Stomach (tissue), 9 donors: Measurements from ENCODE around the gene SLC17A2. TPM values are rescaled to one million over a fixed set of nuclear protein-coding genes. Genes with fewer than 3 reads are reported as not detected.
A peak's percentile ranks its signal among the peaks of the same experiment; 100 is the strongest.

ENCODE experiments used
- DNase-seq, 2 donors: peaks; one replicate each; pipeline versions ENCODE4 v3.0.0 to v3.0.0-alpha.2; 2013 to 2019
- H3K27ac ChIP-seq, 5 donors: fragments of 200-600 bp in 4 of 5; sonication (generic) in 4 of 5; one replicate each; pipeline ENCODE4 v1.5.1; 2013 to 2019; ENCODE audit warnings: mild to moderate bottlenecking in 1 of 5, moderate library complexity in 1 of 5
- H3K27me3 ChIP-seq, 3 donors: fragments of 200-600 bp; sonication (generic); one replicate each; pipeline ENCODE4 v1.5.1; 2017 to 2019; ENCODE audit warnings: mixed run types in 1 of 3
- H3K36me3 ChIP-seq, 4 donors: fragments of 200-600 bp; sonication (generic); 1 replicate in 3 of 4; 2 replicates in 1 of 4; pipeline ENCODE4 v1.5.1; 2016 to 2019
- H3K4me1 ChIP-seq, 4 donors: fragments of 200-600 bp; sonication (generic); one replicate each; pipeline ENCODE4 v1.5.1; 2016 to 2019
- H3K4me3 ChIP-seq, 4 donors: fragments of 200-600 bp; sonication (generic) in 3 of 4; one replicate each; pipeline ENCODE4 v1.5.1; 2016 to 2019; ENCODE audit warnings: mild to moderate bottlenecking in 1 of 4
- H3K9me3 ChIP-seq, 4 donors: fragments of 200-600 bp; sonication (generic); one replicate each; pipeline ENCODE4 v1.5.1; 2016 to 2019
- EP300 ChIP-seq: sonication (generic); formaldehyde crosslinking; IDR thresholded peaks from one replicate; pipeline ENCODE4 v1.6.1; 2017; ENCODE audit warnings: antibody characterized with exemption
- POLR2A ChIP-seq, 4 donors: fragments of 450-650 bp; IDR thresholded peaks; one replicate each; pipeline ENCODE4 v1.6.1; 2016; ENCODE audit warnings: antibody characterized with exemption in 4 of 4, control low read depth in 2 of 4, mild to moderate bottlenecking in 1 of 4, moderate library complexity in 1 of 4
- POLR2AphosphoS5 ChIP-seq, 3 donors: sonication (generic); formaldehyde crosslinking; IDR thresholded peaks; one replicate each; pipeline ENCODE4 v1.6.1; 2016; ENCODE audit warnings: antibody characterized with exemption in 3 of 3
- WGBS, 5 donors: extraction: QIAGEN DNeasy Blood & Tissue Kit in 3 of 5; methylation state at CpG; one replicate each; pipeline versions ENCODE4 v1.1.5 to v1.1.7; 2013 to 2018; 5-methylcytosine and 5-hydroxymethylcytosine counted together
- intact Hi-C: fragments of 100-400 bp; cut with DNase I; formaldehyde crosslinking; loops from one replicate; pipeline ENCODE4 v1.15.1; 2023; ENCODE audit warnings: low total_unique reads
- polyA plus RNA-seq, 3 donors: library from polyadenylated mRNA; stranded (reverse); fragments of 200-250 nt; gene quantifications; one replicate each; pipeline ENCODE4 v1.2.3, GENCODE V29; 2013
- total RNA-seq, 5 donors: library from RNA; depleted of rRNA; stranded (reverse); fragments of >200 nt; gene quantifications; one replicate each; pipeline versions ENCODE4 v1.1.0 to v1.2.3, GENCODE V29; 2014 to 2016
- TF ChIP-seq, protein P1 (sequence below), 7 experiments: fragments of 450-650 bp in 4 of 7; fragments of 200-600 bp in 3 of 7; sonication (generic) in 3 of 7; IDR thresholded peaks; one replicate each; pipeline ENCODE4 v1.5.1; 2016 to 2019; ENCODE audit warnings: antibody characterized with exemption in 7 of 7, control low read depth in 2 of 7, mild to moderate bottlenecking in 1 of 7
- donor health status: healthy with polysubstance abuse.
- donor health status: Bipolar disorder and iron deficiency.
- donor health status: healthy.

SLC17A2 gene
- total and polyA plus RNA-seq, 8 donors = not detected

DNA sequence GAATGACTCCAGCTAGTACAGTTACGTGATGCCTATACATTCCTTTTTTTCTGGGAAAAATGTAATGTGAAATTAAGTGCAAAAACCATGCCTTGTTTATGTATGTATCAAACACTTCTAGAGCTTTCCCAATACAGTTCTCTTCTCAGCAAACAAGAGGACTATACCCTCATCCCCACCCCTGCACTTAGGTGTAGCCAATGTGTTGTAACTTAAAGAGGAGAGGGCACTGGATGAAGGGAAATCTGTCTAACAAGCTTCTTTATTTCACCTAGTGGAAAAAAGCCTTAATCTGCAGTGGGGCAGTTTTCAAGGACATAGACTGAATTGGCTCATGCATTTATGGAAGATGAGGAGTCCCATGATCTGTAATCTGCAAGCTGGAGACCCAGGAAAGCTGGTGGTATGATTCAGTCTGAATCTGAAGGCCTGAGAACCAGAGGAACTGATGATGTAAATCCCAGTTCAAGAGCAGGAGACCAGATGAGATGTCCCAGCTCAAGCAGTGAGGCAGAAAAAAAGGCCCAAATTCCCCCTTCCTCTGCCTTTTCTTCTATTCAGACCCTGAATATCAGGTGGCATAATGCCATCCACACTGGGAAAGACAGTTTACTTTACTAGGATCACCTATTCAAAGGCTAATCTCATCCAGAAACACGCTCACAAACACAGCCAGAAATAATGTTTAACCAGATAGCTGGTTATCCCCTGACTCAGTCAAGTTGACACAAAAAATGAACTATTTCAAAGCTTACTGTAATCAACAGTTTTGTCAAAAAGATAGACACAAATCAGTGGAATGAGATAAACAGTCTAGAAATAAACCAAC is 30.7 kb downstream of the SLC17A2 start:
- WGBS, 5 donors = 42 to 62% (median 57%) methylated on average over 2 of the region's 2 CpGs
- no peaks in the 10 kb centered on the region for H3K27me3 ChIP-seq
- no peaks in the 10 kb centered on the region for H3K9me3 ChIP-seq
- intact Hi-C loops = no loop called here
- H3K4me1 ChIP-seq = no peaks in the 10 kb centered on the region
- no peak overlapping the region for H3K4me3 ChIP-seq
- no peak overlapping the region for H3K27ac ChIP-seq
- TF ChIP-seq POLR2A (IDR thresholded peaks at IDR 0.05) = no peak
- TF ChIP-seq, protein P1, sequence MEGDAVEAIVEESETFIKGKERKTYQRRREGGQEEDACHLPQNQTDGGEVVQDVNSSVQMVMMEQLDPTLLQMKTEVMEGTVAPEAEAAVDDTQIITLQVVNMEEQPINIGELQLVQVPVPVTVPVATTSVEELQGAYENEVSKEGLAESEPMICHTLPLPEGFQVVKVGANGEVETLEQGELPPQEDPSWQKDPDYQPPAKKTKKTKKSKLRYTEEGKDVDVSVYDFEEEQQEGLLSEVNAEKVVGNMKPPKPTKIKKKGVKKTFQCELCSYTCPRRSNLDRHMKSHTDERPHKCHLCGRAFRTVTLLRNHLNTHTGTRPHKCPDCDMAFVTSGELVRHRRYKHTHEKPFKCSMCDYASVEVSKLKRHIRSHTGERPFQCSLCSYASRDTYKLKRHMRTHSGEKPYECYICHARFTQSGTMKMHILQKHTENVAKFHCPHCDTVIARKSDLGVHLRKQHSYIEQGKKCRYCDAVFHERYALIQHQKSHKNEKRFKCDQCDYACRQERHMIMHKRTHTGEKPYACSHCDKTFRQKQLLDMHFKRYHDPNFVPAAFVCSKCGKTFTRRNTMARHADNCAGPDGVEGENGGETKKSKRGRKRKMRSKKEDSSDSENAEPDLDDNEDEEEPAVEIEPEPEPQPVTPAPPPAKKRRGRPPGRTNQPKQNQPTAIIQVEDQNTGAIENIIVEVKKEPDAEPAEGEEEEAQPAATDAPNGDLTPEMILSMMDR (IDR thresholded peaks at IDR 0.05) = no peak
- no peak for TF ChIP-seq EP300
- TF ChIP-seq POLR2AphosphoS5 (IDR thresholded peaks at IDR 0.05) = no peak
- H3K36me3 ChIP-seq = no peaks in the 10 kb centered on the region
- no peak for DNase-seq

DNA sequence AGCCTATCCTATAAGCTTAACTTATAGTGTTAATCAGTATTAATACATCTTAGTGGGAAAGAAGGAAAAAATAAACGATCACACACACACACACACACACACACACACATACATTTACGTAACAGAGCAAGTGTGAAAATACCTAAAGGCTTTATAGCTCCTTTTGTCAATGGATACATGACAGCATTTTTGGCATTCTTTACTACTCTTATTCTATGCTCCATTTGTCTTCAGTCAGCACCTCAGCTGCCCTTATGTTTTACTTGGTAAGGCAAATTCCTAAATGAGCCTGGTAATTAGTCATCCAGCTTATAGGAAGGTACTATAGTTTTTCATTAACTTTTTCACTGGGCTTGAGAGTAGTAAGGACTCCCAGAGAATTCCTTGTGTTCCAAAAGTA is 31.4 kb downstream of the SLC17A2 start:
- Histone ChIP-seq H3K9me3 (no peaks in the 10 kb centered on the region), H3K4me3 (no peak overlapping the region), H3K27ac (no peak overlapping the region), H3K27me3 (no peaks in the 10 kb centered on the region), H3K4me1 (no peaks in the 10 kb centered on the region), H3K36me3 (no peaks in the 10 kb centered on the region)
- 63 to 77% (median 71%) methylated on average over 2 of the region's 2 CpGs for WGBS, 5 donors
- TF ChIP-seq POLR2AphosphoS5 (IDR thresholded peaks at IDR 0.05) (no peak), EP300 (no peak), POLR2A (IDR thresholded peaks at IDR 0.05) (no peak)
- TF ChIP-seq, protein P1 (IDR thresholded peaks at IDR 0.05) = no peak
- DNase-seq = peak in 1 of 2 donors; percentile 5
- intact Hi-C loops = no loop called here

DNA sequence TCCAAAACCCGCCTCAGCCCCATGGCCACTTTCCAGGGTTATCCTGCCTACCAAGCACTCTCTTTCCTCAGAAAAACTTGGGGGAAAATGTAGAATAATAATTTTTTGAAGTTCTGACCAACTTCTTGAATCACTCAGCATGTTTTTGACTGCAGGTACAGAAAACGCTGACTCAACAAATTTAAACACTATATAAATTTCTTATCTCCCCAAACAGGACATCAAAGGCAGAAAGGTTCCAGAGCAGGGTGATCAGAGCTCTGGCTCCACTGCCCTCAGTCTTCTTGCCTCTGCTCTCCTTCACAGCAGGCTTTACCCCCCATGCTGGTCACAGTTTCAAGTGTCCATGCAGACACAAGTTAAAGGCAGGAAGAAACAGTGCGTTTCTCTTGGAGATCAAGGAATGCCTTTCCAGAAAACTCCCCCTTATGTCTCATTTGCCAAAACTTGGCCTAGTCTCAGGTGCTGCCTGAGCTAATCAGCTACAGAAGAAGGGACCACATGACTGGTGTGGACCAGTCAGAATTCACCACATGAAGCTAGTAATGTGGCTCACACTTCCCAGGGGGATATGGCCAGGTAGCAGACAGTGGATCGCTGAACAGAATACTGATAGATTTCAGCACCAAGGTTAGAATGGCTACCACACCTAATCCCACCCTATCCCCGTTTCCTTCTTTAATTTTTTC is 32.1 kb downstream of the SLC17A2 start:
- no peak for TF ChIP-seq POLR2AphosphoS5 (IDR thresholded peaks at IDR 0.05)
- TF ChIP-seq, protein P1 (IDR thresholded peaks at IDR 0.05) = no peak
- TF ChIP-seq EP300 = no peak
- TF ChIP-seq POLR2A (IDR thresholded peaks at IDR 0.05) = no peak

DNA sequence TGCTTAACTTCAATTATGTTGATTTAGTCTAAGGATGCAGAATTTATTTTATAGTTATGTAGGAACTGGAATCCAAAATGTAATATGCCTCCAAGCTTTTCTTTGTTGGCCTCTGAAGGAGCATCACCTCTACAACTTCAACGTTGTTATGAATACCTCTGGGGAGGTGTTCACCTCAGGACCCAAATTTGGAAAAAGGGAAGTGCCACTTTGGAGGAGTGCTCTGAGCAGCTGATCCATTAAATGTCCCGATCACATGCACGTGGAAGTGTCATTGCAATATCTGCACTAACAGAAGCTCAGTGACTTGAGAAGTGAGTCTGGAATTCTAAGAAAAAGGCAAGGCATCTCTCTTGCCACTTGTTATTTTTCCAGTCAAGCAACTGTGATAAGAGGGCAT is 34.2 kb downstream of the SLC17A2 start:
- H3K9me3 ChIP-seq = no peaks in the 10 kb centered on the region
- TF ChIP-seq POLR2A (IDR thresholded peaks at IDR 0.05) = no peak
- no peak for TF ChIP-seq POLR2AphosphoS5 (IDR thresholded peaks at IDR 0.05)
- TF ChIP-seq EP300 = no peak
- TF ChIP-seq, protein P1 (IDR thresholded peaks at IDR 0.05) = no peak
- intact Hi-C loops = no loop called here
- H3K4me3 ChIP-seq = no peak overlapping the region
- WGBS, 5 donors = 82 to 93% (median 87%) methylated on average over 3 of the region's 3 CpGs
- no peaks in the 10 kb centered on the region for H3K4me1 ChIP-seq
- no peak for DNase-seq
- H3K36me3 ChIP-seq = no peaks in the 10 kb centered on the region
- no peak overlapping the region for H3K27ac ChIP-seq
- H3K27me3 ChIP-seq = no peaks in the 10 kb centered on the region

More for the DNA sequence above, 32.1 kb downstream of the SLC17A2 start:
- intact Hi-C loops = no loop called here
- no peak for DNase-seq
- H3K9me3 ChIP-seq = no peaks in the 10 kb centered on the region
- H3K27me3 ChIP-seq = no peaks in the 10 kb centered on the region
- no peak overlapping the region for H3K4me3 ChIP-seq
- no peak overlapping the region for H3K27ac ChIP-seq
- WGBS, 5 donors = 79 to 89% (median 86%) methylated on average over 5 of the region's 5 CpGs
- no peaks in the 10 kb centered on the region for H3K36me3 ChIP-seq
- no peaks in the 10 kb centered on the region for H3K4me1 ChIP-seq
